ENCODE measurements around the gene GOLGA8M. TPM values are rescaled to one million over a fixed set of nuclear protein-coding genes. Genes with fewer than 3 reads are reported as not detected.
"Not testable (repeated sequence)": the region's sequence is repeated elsewhere in the genome, so short reads cannot be mapped to it uniquely, and the experiment has no call there.

Gene GOLGA8M, protein sequence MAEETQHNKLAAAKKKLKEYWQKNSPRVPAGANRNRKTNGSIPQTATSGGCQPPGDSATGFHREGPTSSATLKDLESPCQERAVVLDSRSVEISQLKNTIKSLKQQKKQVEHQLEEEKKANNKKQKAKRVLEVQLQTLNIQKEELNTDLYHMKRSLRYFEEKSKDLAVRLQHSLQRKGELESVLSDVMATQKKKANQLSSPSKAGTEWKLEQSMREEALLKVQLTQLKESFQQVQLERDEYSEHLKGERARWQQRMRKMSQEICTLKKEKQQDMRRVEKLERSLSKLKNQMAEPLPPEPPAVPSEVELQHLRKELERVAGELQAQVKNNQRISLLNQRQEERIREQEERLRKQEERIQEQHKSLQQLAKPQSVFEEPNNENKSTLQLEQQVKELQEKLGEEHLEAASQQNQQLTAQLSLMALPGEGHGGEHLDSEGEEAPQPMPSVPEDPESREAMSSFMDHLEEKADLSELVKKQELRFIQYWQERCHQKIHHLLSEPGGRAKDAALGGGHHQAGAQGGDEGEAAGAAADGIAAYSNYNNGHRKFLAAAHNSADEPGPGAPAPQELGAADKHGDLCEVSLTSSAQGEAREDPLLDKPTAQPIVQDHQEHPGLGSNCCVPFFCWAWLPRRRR
- 1 to 10 TPM; 1.5 to 2.0 TPM for total RNA-seq
- 1 to 10 TPM; 1.2 to 6.0 (median 3.6) TPM for polyA plus RNA-seq (ENCODE audit: insufficient read length in 6 of 6)
- long read RNA-seq, donor 1 = 0 reads
- long read RNA-seq, donor 2 = 0 reads
- long read RNA-seq, donor 3 = 0 reads
- long read RNA-seq, donor 4 = 0 reads
- long read RNA-seq, donor 5 = 0 reads
- long read RNA-seq, donor 6 = 0 reads
- long read RNA-seq, donor 7 = 0 reads
- long read RNA-seq, donor 8 = 0 reads
- long read RNA-seq, donor 9 = 0 reads
- long read RNA-seq, donor 10 = 0 reads
- long read RNA-seq, donor 11 = 0 reads
- long read RNA-seq, donor 12, partial matches to known transcripts = 21 of 21 reads
- long read RNA-seq, donor 12, other reads (novel, unspliced or antisense) = 0 of 21 reads

DNA sequence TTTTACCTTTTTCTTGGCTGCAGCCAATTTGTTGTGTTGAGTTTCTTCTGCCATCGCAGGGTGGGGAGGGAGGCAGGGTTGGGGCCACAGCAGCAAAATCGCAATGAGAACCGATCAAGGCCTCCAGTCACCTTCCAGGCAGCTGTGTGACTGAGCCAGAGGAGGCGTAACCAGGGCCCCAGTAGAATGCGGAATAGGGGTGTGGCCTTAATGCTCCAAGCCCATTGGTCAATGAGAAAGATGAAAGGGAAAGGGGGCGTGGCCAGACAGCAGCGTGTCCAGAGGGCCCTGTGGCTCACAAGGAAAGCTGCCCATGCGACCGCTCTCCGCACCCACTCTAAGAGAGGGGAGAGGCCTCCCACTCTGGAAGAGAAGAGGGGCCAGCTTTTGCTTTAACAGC, at the start of gene GOLGA8M:
Gene GOLGA8M (minus strand): TSS at position 152 of the 400 bp plus-strand sequence. CDS start 98 bp downstream, at position 54.
- ATAC-seq; H3K27me3 ChIP-seq; DNase-seq; H3K9me3 ChIP-seq; H3K4me1 ChIP-seq; intact Hi-C loops (cut with DNase I); H3K27ac ChIP-seq; H3K36me3 ChIP-seq; H3K4me3 ChIP-seq: not testable (repeated sequence)

DNA sequence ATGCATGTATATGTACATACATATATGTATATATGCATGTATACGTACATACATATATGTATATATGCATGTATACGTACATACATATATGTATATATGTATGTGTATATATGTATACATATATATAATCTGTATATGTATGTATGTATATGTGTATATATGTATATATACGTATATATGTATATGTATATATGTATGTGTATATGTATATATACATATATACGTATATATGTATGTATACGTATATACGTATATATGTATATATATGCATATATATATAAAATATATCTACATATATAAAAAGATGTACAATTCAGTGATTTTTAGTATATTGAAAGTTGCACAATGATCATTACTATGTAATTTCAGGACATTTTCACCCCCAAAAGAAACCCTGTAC, 30.7 kb upstream of the GOLGA8M start:
- intact Hi-C loops (cut with DNase I); H3K9me3 ChIP-seq; H3K4me1 ChIP-seq; DNase-seq; ATAC-seq; H3K36me3 ChIP-seq; H3K4me3 ChIP-seq; H3K27me3 ChIP-seq; H3K27ac ChIP-seq: not testable (repeated sequence)

DNA sequence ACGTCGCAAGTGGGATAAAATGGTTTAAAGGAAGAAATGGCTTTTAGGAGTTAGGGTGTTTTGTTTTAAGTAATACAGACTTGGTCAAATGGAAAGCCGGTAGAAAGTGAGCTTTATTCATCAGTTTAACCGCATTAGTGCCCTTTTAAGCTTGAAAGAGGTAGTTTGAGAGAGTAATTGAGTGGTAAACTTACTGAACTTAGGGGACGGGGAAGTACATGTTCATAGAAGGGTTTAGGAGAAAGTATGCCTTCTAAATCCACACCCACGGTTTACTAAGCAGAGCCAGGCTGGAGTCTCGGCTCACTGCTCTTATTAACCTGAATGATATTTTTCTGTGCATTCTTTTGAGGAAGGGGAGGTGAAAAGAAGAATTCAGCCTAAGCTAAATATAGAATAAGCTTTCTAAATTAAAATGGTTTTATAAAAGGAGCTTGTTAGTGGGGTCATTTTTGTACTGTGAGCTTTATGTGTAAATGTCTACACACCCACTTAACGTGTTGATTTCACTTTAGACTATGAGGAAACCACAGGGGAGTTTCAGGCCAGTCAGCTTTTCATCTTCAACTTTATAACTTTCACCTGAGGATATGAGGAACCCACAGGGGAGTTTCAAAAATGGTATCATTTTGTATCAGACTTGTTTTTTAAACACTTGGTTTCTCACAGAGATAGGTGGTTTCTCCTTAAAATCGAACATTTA, 26.5 kb upstream of the GOLGA8M start:
- peak overlapping the region; percentile 44 to 50 for H3K27ac ChIP-seq
- H3K4me3 ChIP-seq = peak overlapping the region in 1 of 2 donors; percentile 39
- peak; percentile 25 for ATAC-seq

DNA sequence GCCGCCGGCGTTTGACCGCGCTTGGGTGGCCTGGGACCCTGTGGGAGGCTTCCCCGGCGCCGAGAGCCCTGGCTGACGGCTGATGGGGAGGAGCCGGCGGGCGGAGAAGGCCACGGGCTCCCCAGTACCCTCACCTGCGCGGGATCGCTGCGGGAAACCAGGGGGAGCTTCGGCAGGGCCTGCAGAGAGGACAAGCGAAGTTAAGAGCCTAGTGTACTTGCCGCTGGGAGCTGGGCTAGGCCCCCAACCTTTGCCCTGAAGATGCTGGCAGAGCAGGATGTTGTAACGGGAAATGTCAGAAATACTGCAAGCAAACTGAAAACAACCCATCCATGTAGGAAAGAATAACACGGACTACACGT, 26.0 kb upstream of the GOLGA8M start:
- H3K27me3 ChIP-seq; DNase-seq; H3K36me3 ChIP-seq; intact Hi-C loops (cut with DNase I); H3K9me3 ChIP-seq; H3K4me1 ChIP-seq: not testable (repeated sequence)
- peak; percentile 47 for ATAC-seq
- Histone ChIP-seq H3K4me3 (peak overlapping the region in 1 of 2 donors; percentile 39), H3K27ac (peak overlapping the region; percentile 67 to 68)

More for the DNA sequence above, 26.5 kb upstream of the GOLGA8M start:
- DNase-seq; H3K27me3 ChIP-seq; H3K36me3 ChIP-seq; H3K4me1 ChIP-seq; intact Hi-C loops (cut with DNase I); H3K9me3 ChIP-seq: not testable (repeated sequence)

DNA sequence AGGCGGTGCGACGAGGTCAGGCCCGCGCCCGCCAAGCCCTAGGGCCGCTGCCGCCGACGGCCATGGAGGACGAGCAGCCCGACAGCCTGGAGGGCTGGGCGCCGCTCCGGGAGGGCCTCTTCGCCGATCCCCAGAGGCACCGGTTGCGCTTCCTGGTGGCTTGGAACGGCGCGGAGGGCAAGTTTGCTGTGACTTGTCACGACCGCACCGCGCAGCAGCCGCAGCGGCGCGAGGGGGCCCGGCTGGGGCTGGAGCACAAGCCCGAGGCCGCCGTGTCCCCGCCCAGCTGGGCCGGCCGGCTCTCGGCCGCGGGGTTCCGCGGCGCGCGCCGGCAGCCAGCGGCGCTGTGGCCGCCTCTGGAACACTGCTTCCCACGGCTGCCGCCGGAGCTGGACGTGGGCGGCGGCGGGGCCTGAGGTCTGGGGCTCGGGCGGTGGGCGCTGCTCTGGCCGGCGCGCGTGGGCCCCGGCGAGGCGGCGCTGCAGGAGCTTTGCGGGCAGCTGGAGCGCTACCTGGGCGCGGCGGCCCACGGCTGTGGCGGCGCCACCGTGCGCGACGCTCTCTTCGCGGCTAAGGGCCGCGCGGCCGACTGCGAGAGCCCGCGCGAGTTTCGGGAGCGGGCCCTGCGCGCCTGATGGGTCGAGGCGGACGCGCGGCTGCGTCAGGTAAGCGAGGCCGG, 25.4 kb upstream of the GOLGA8M start:
- peak overlapping the region; percentile 67 to 68 for H3K27ac ChIP-seq

DNA sequence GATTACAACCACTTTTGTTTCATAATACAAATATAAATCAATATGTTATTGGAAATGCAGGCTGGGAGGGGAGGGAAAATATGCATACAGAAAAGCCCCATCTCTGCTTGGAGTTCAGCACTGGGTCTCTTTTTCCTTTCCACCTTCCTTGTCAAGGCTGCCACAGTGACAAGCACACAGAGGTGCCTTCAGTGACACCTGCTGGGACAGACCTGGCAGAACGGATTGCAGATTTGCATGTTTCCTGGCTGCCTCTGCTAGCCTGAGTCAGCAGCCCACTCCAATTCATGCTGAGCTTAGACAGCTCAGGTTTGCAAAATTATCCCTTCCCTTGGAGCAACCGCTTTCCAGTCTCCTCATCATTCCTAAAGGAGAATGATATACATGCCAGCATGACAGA, 15.8 kb upstream of the GOLGA8M start:
- H3K4me3 ChIP-seq; H3K9me3 ChIP-seq; H3K27ac ChIP-seq; H3K36me3 ChIP-seq; ATAC-seq; H3K4me1 ChIP-seq; intact Hi-C loops (cut with DNase I); H3K27me3 ChIP-seq; DNase-seq: not testable (repeated sequence)

More for the DNA sequence above, 25.4 kb upstream of the GOLGA8M start:
- H3K9me3 ChIP-seq; H3K36me3 ChIP-seq; H3K27me3 ChIP-seq; H3K4me1 ChIP-seq; intact Hi-C loops (cut with DNase I): not testable (repeated sequence)
- H3K4me3 ChIP-seq = peak overlapping the region; percentile 11 to 39
- peak; percentile 97 for ATAC-seq
- DNase-seq = peak in 3 of 4 donors; percentile 21 to 89 (median 33)

DNA sequence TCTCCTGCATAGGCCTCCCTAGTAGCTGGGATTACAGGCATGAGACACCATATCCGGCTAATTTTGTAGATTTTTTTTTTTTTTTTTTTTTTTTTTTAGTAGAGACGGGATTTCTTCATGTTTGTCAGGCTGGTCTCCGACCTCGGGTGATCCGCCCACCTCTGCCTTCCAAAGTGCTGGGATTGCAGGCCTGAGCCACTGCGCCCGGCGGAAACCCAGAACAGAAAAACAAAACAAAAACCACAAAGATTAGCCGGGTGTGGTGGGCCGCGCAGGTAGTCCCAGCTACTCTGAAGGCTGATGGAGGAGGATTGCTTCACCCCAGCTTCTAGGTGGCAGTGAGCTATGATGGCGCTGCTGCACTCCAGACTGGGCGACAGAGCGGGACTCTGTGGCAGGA, 14.8 kb upstream of the GOLGA8M start:
- intact Hi-C loops (cut with DNase I); DNase-seq; H3K27ac ChIP-seq; H3K9me3 ChIP-seq; ATAC-seq; H3K27me3 ChIP-seq; H3K4me3 ChIP-seq; H3K4me1 ChIP-seq; H3K36me3 ChIP-seq: not testable (repeated sequence)

DNA sequence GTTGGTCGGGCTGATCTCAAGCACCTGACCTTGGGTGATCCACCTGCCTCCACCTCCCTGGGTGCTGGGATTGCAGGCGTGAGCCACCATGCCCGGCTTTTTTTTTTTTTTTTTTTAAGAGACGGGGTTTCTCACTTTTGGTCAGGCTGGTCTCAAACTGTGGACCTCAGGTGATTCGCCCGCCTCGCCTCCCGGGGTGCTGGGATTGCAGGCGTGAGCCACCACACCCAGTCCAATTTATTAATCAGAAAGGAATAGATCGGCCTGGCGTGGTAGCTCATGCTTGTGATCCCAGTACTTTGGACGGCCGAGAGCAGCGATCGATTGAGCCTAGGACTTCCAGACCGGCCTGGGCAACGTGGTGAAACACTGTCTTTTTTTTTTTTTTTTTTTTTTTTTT, 13.9 kb upstream of the GOLGA8M start:
- ATAC-seq = no peak
- H3K9me3 ChIP-seq = no peaks in the 10 kb centered on the region
- no peak overlapping the region for H3K4me3 ChIP-seq
- intact Hi-C loops (cut with DNase I) = no loop called here
- TF ChIP-seq, protein P1, sequence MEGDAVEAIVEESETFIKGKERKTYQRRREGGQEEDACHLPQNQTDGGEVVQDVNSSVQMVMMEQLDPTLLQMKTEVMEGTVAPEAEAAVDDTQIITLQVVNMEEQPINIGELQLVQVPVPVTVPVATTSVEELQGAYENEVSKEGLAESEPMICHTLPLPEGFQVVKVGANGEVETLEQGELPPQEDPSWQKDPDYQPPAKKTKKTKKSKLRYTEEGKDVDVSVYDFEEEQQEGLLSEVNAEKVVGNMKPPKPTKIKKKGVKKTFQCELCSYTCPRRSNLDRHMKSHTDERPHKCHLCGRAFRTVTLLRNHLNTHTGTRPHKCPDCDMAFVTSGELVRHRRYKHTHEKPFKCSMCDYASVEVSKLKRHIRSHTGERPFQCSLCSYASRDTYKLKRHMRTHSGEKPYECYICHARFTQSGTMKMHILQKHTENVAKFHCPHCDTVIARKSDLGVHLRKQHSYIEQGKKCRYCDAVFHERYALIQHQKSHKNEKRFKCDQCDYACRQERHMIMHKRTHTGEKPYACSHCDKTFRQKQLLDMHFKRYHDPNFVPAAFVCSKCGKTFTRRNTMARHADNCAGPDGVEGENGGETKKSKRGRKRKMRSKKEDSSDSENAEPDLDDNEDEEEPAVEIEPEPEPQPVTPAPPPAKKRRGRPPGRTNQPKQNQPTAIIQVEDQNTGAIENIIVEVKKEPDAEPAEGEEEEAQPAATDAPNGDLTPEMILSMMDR (IDR thresholded peaks at IDR 0.05) = no peak
- no peaks in the 10 kb centered on the region for H3K36me3 ChIP-seq
- no peak overlapping the region for H3K27ac ChIP-seq
- peaks cover 0 to 4% of the 10 kb centered on the region in 2 donors for H3K27me3 ChIP-seq
- no peak for DNase-seq
- H3K4me1 ChIP-seq = peaks cover 0 to 6% of the 10 kb centered on the region in 2 donors
